Calu3 (cell line): ENCODE measurements around the gene CILP2. TPM values are rescaled to one million over a fixed set of nuclear protein-coding genes. Genes with fewer than 3 reads are reported as not detected.

Source experiments
- BruUV-seq: library from RNA; stranded (reverse); fragments of 400-500 nt; replicated peaks from 2 replicates; lab custom pipeline; 2021; lab: Mats Ljungman, UMichigan
- CTCF ChIA-PET: fragments of 300-600 bp; sonication (Branson Sonifier 250); formaldehyde crosslinking; loops from one replicate; lab custom pipeline; 2022; ENCODE audit warnings: antibody characterized with exemption; lab: Charles Lee
- DNase-seq: peaks from one replicate; pipeline ENCODE4 v3.0.0; 2022
- H3K27ac Mint-ChIP-seq: one replicate; pipeline ENCODE4 v1.8.0; 2022; ENCODE audit warnings: mixed read lengths; ENCODE audit not compliant: unreplicated experiment
- H3K27me3 Mint-ChIP-seq: one replicate; pipeline ENCODE4 v1.8.0; 2022; ENCODE audit warnings: mixed read lengths; ENCODE audit not compliant: unreplicated experiment
- H3K36me3 Mint-ChIP-seq: one replicate; pipeline ENCODE4 v1.8.0; 2022; ENCODE audit warnings: mild to moderate bottlenecking, moderate library complexity, mixed read lengths; ENCODE audit not compliant: insufficient read depth, unreplicated experiment
- H3K4me1 Mint-ChIP-seq: one replicate; pipeline ENCODE4 v1.8.0; 2022; ENCODE audit warnings: mild to moderate bottlenecking, low read depth, mixed read lengths; ENCODE audit not compliant: unreplicated experiment
- H3K4me3 Mint-ChIP-seq: one replicate; pipeline ENCODE4 v1.8.0; 2022; ENCODE audit warnings: mild to moderate bottlenecking, low read depth, moderate library complexity, mixed read lengths; ENCODE audit not compliant: unreplicated experiment
- H3K9me3 Mint-ChIP-seq: one replicate; pipeline ENCODE4 v1.8.0; 2022; ENCODE audit warnings: low read depth, mixed read lengths; ENCODE audit not compliant: unreplicated experiment
- CTCF ChIP-seq: fragments of 200-600 bp; IDR thresholded peaks from one replicate; pipeline ENCODE4 v1.8.0; 2022; ENCODE audit warnings: antibody characterized with exemption; ENCODE audit not compliant: unreplicated experiment
- intact Hi-C: fragments of 100-400 bp; cut with micrococcal nuclease; formaldehyde crosslinking; loops from one replicate; pipeline ENCODE4 v1.10.0; 2022; ENCODE audit not compliant: unreplicated experiment
- total RNA-seq: library from RNA; stranded (reverse); gene quantifications from 2 replicates; pipeline ENCODE4 v1.2.3, GENCODE V29; 2022

CILP2 gene
- total RNA-seq, 1 experiment from 2014 or later, result 1.3 TPM

GRCh38 chr19:19546751-19547162, 8.7 kb downstream of the CILP2 start:
- H3K9me3 Mint-ChIP-seq, result no peaks in the 10 kb centered on the region
- no peak overlapping the region for H3K4me3 Mint-ChIP-seq
- DNase-seq, result no peak
- CTCF ChIA-PET, result interaction anchor here (0.6 kb wide), 1 partner anchor 220 kb away, joined by 7 read pairs; no protein-coding TSS in a partner anchor
- no peak overlapping the region for H3K27ac Mint-ChIP-seq
- intact Hi-C loops, result no loop called here
- no peak for TF ChIP-seq CTCF
- H3K4me1 Mint-ChIP-seq, result no peaks in the 10 kb centered on the region
- BruUV-seq, result no TSS peak
- peaks cover 4% of the 10 kb centered on the region for H3K36me3 Mint-ChIP-seq
- peaks cover 14% of the 10 kb centered on the region for H3K27me3 Mint-ChIP-seq

DNA sequence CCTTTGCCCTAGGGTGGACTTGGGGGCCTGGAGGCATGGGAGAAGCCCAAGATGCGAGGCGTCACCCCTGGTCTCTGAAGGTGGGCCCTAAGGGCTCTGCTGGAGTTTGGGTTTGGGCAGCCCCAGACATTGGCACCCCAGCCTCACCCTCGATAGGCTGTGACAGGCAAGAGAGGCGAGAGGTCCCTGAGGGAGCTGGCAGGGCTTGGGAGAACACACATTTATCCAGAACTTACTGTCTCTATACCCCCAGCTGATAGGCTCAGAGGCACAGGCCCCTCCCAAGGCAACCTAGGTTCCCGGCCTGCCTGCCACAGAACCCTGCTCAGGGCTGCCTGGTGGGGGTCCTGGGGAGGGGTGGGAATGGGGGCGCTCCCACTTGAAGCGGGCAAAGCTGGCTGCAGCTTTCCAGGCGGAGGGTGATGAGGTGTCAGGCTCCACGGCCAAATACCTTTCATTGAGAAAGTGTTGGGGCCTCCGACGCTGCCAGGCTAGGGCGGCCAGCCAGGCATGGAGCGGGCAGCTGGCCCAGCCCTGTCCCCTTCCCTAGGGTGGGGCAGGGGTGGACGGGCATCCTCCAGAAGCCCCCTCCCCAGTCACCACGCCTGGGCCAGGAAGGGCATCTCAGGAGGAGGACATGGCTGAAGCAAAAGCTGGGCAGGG, 9.7 kb downstream of the CILP2 start:
- H3K27ac Mint-ChIP-seq, result no peak overlapping the region
- no peak for DNase-seq
- BruUV-seq, result no TSS peak
- H3K4me1 Mint-ChIP-seq, result no peaks in the 10 kb centered on the region
- intact Hi-C loops, result no loop called here
- H3K4me3 Mint-ChIP-seq, result no peak overlapping the region
- TF ChIP-seq CTCF, result no peak
- peaks cover 4% of the 10 kb centered on the region for H3K36me3 Mint-ChIP-seq
- CTCF ChIA-PET, result interaction anchor here (0.5 to 0.6 kb wide), 3 partner anchors 11 to 868 kb away, joined by 7 to 12 read pairs (median 8); no protein-coding TSS in a partner anchor
- H3K9me3 Mint-ChIP-seq, result no peaks in the 10 kb centered on the region
- peaks cover 14% of the 10 kb centered on the region for H3K27me3 Mint-ChIP-seq

DNA sequence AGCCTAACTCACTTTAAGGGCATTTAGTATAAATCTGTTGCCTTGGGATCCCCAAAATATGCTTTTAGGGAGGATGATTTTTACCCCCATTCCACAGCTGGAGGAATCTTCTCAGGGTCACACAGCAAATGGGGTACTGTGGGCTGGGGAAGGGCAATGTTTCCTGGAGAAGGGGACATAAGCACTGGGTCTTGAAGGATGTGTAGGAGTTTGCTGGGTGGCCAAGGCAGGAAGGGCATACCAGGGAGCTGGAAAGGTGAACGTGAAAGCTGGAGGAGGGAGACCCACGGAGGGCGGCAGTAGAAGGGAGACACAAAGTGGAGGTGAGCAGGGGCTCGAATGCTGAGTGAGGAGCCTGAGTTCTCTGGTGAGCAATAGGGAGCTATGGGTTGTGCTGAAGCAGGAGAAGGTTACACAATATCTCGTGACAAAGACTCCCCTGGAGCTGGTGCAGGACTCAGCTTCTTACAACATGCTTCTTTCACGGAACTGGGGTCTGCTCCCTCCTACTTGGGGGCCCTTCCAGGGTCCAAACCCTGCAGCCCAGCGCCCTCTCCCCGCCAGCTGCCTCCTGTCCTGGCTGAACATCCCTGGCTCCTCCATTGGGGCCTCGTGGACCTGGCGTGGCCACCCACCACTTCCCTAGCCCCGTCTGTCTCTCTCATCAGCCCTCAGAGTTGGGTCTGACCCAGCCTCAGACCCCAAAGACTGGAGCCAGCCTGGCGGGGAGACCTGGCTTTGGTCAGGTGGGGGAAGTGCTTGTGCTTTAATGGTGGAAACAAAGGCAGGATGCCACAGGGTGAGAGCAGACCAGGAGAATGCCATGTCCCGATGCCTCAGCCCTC, 11.1 kb downstream of the CILP2 start:
- CTCF ChIA-PET, result interaction anchor here (0.9 kb wide), 1 partner anchor 17 kb away, joined by 4 read pairs; no protein-coding TSS in a partner anchor

More for the DNA sequence above, 11.1 kb downstream of the CILP2 start:
- H3K27me3 Mint-ChIP-seq, result peaks cover 14% of the 10 kb centered on the region
- DNase-seq, result no peak
- no peak for TF ChIP-seq CTCF
- intact Hi-C loops, result no loop called here
- H3K4me1 Mint-ChIP-seq, result no peaks in the 10 kb centered on the region
- no TSS peak for BruUV-seq
- H3K4me3 Mint-ChIP-seq, result no peak overlapping the region
- H3K36me3 Mint-ChIP-seq, result peaks cover 4% of the 10 kb centered on the region
- no peaks in the 10 kb centered on the region for H3K9me3 Mint-ChIP-seq
- no peak overlapping the region for H3K27ac Mint-ChIP-seq
